GM19035 (cell line): Measurements from ENCODE around the gene CUL2.
"Not testable (repeated sequence)": the region's sequence is repeated elsewhere in the genome, so short reads cannot be mapped to it uniquely, and the experiment has no call there.

Experiments used
- ATAC-seq: cut with Tn5 transposase; IDR thresholded peaks from one replicate; pipeline ENCODE4 v1.9.1; 2021; ENCODE audit not compliant: unreplicated experiment

The CUL2 gene

DNA sequence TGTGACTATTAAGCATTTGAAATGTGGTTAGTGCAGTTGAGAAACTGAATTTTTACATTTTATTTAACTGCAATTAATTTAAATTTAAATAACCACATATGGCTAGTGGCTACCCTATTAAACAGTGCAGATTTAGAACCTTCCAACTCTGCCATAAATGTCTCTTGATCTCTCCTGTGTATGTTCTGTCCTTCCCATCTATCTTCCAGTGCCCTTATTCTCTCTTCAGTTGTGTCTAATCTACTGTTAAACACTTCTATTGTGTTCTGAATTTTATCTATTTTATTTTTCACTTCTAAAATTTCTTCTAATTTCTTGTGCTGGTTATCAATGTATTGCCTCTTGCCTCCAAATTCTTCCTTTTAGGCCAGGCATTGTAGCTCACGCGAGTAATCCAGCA is 105.0 kb downstream of the CUL2 start:
- ATAC-seq: no peak

DNA sequence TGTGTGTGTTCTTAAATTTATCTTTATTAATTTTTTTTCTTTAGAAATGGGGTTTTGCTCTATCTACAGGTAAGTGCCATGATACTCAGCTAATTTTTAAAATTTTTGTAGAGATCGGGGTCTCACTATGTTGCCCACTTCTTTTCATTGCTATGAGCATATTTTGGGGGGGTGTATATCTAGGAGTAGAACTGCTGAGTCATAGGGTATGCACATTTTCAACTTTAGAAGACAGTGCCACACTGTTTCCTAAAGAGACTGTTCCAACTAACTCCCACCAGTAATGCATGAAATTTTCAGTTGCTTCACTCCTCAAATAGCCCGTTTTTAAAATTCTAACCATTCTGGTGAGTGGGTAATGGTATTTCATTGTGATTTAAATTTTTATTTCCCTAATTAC is 108.3 kb downstream of the CUL2 start:
- ATAC-seq: no peak

DNA sequence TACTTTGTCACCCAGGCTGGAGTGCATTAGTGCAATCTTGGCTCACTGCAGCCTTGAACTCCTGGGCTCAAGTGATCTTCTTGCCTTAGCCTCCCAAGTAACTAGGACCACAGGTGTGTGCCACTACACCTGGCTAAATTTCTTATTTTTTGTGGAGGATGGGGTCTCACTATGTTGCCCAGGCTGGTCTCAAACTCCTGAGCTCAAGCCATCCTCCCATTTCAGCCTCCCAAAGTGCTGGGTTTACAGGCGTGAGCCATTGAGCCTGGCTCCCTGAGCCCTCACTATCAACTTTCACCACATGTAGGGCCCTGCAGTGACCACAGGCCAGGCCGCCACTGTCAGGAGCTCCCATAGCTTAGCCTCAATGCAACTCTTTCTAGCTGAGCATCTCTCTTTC is 110.2 kb downstream of the CUL2 start:
- ATAC-seq: no peak

DNA sequence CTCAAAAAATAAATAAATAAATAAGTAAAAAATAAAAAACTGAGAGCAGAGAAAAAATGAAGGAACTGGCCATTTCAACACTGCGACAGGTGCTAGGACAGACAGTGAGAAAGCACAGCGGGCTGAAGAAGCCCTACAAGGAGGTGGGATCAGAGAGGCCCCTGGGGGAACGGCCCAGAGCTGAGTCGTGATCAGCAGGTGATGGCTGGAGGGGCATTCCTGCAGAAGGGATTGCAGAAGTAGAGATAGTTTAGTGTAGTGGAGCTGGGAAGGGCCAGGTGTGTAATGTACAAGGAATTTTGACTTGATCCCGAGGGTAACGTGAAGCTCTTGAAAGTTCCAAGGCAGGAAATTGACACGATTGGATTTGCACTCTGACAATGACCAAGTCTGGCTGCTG is 112.1 kb downstream of the CUL2 start:
- no peak for ATAC-seq

DNA sequence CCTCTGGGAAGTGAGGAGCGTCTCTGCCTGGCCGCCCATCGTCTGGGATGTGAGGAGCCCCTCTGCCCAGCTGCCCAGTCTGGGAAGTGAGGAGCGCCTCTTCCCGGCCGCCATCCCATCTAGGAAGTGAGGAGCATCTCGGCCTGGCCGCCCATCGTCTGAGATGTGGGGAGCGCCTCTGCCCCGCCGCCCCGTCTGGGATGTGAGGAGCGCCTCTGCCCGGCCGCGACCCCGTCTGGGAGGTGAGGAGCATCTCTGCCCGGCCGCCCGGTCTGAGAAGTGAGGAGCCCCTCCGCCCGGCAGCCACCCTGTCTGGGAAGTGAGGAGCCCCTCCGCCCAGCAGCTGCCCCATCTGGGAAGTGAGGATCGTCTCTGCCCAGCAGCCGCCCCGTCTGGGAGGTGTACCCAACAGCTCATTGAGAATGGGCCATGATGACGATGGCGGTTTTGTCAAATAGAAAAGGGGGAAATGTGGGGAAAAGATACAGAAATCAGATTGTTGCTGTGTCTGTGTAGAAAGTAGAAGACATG is 113.7 kb downstream of the CUL2 start:
- ATAC-seq: not testable (repeated sequence)

DNA sequence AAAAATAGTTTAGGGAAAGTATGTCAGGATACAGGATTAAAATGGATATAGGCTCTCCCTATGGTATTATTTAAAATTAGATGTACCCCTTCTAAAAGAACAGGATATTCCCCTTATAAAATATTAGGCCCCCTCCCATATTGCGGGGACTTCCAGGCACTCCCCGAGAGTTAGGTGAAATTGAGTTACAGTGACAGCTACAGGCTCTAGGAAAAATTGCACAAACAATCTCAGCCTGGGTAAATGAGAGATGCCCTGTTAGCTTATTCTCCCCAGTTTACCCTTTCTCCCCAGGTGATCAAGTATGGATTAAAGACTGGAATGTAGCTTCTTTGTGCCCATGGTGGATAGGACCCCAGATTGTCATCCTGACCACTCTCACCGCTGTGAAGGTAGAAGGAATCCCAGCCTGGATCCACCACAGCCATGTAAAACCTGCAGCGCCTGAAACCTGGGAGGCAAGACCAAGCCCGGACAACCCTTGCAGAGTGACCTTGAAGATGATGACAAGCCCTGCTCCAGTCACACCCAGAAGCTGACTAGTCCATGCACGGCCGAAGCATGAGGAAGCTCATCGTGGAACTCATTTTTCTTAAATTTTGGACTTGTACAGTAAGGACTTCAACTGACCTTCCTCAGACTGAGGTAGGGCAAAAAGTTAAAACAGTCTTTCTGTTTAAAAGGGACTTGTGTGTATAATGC is 115.6 kb downstream of the CUL2 start:
- ATAC-seq: not testable (repeated sequence)

DNA sequence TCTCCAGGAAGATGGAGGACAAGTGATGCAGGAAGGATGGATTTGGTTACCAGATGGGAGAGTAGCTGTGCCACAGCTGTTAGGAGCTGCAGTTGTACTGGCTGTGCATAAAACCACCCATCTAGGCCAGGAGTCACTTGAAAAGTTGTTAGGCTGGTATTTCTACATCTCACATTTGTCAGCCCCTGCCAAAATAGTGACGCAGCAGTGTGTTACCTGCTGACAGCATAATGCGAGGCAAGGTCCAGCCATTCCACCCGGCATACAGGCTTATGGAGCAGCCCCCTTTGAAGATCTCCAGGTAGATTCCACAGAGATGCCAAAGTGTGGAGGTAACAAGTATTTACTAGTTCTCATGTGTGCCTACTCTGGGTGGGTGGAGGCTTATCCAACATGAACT is 116.4 kb downstream of the CUL2 start:
- ATAC-seq: not testable (repeated sequence)

DNA sequence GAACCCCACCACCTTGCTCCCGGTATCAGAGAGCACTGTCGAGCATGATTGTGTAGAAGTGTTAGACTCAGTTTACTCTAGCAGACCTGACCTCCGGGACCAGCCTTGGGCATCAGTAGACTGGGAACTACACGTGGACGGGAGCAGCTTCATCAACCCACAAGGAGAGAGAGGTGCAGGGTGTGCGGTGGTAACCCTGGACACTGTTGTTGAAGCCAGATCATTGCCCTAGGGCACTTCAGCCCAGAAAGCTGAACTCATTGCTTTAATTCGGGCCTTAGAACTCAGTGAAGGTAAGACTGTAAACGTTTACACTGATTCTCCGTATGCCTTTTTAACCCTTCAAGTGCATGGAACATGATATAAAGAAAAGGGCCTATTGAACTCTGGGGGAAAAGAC is 117.0 kb downstream of the CUL2 start:
- ATAC-seq: not testable (repeated sequence)

DNA sequence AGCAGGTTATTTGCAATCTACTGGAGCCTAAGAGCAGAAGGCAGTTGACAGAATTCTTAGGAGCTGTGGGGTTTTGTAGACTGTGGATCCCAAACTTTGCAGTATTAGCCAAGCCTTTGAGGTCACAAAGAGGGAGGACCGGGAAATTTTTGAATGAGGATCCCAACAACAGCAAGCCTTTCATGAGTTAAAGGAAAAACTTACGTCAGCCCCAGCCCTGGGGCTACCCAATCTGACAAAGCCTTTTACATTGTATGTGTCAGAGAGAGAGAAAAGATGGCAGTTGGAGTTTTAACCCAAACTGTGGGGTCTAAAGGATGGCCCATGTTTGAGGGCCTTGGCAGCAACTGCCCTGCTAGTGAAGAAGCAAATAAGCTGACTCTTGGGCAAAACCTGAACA is 117.5 kb downstream of the CUL2 start:
- ATAC-seq: not testable (repeated sequence)

DNA sequence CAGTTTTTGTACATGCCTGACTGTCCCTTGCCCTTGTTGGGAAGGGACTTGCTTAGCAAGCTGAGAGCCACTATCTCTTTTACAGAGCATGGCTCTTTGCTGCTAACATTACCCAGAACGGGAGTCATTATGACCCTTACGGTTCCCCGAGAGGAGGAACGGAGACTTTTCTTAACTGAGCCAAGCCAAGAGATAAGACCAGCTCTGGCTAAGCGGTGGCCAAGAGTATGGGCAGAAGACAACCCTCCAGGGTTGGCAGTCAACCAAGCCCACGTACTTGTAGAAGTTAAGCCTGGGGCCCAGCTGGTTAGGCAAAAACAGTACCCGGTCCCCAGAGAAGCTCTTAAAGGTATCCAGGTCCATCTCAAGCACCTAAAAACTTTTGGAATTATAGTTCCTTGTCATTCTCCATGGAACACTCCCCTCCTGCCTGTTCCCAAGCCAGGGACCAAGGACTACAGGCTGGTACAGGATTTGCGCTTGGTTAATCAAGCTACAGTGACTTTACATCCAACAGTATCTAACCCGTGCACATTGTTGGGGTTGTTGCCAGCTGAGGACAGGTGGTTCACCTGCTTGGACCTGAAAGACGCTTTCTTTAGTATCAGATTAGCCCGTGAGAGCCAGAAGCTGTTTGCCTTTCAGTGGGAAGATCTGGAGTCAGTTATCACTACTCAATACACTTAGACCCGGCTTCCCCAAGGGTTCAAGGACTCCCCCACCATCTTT is 118.4 kb downstream of the CUL2 start:
- not testable (repeated sequence) for ATAC-seq

DNA sequence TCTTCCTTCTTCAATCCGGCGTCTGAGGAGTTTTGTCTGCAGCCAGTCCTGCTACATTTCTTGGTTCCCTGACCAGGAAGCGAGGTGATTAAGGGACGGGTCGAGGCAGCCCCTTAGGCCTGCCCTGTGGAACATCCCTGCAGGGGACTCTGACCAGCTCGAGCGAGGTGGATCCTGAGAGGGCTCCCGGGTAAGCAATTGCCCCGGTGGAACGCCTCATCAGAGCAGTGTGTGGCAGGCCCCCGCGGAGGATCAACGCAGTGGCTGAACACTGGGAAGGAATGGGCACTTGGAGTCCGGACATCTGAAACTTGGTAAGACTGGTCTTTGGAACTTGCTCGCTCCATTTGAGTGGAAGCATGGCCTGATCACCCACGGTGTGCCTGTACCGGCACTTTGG is 121.0 kb downstream of the CUL2 start:
- no peak for ATAC-seq

DNA sequence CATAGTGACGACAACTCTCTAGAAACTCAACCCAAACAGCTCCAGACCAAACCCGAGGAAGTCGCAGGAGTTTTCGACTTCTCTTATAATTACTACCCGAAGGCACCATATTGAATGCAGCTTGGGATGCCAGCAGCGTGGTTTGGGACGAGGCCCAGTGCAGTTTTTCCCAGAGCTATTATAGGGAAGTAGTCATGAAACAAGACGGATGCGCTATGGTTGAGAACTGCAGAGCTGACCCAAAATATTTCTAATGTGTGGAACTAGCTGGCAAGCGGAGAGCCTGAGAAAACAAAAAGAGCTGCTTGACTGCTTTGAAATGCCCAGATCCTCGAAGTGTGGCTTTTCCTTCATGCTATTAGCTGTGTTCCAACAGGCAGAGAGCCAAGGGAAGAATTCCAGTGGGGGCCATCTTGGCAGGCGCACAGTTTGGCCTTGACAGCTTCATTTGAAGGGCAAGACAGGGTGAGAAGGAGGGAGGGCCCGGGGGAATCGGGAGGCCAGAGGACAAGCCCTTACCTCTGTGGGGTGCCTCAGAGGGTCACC is 122.7 kb downstream of the CUL2 start:
- ATAC-seq: no peak

DNA sequence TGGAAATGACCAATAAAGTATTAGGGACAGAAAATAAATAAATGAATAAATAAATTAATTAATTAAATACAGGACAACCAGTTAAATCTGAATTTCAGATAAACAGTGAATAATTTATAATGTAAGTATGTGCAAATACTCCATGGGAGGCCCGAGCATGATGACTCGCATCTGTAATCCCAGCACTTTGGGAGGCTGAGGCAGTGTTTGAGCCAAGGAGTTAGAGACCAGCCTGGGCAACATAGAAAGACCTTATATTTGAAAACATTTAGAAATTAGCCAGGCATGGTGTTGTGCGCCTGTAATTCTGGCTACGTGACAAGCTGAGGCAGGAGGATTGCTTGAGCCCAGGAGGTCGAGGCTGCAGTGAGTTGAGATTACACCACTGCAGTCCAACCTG is 123.7 kb downstream of the CUL2 start:
- no peak for ATAC-seq

DNA sequence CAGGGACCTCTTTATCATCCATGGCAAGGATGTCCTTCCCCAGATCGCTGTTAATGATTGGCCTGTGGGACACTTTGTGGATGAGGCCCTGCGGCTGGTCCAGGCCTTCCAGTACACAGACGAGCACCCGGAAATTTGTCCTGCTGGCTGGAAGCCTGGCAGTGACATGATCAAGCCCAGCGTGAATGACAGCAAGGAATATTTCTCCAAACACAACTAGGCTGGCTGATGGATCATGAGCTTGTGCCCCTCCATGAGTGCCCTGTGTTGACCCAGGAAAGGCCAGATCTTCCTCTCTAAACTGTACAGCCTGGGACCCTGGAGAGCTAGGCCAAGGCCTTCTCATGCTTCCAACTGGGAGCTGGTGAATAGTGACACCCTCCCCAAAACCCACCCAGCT is 124.1 kb downstream of the CUL2 start:
- ATAC-seq: no peak

DNA sequence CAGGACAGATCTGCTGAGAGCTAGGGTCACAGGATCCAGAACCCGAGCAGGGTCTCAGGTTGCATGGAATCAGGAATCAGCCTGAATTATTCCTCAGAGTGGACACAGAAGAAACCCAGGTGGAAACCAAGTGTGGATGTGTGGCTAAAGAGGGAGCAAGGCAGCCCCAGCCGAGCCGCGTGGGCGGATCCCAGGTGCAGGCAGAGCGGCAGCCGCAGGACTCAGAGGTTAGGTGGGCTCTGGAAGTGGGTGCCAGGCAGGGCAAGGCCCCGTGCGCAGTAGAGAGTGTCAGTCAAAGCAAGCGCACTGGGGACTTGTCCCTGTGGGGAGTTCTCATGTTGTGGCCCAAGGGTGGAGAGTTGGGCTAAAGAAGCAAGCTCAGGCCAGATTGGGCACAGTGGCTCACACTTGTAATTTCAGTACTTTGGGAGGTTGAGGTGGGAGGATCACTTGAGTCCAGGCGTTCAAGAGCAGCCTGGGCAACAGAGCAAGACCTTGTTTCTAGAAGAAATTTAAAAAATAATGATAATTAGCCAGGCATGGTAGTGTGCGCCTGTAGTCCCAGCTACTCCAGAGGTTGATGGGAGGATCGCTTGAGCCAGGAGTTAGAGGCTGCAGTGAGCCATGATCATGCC is 125.9 kb downstream of the CUL2 start:
- ATAC-seq: no peak

DNA sequence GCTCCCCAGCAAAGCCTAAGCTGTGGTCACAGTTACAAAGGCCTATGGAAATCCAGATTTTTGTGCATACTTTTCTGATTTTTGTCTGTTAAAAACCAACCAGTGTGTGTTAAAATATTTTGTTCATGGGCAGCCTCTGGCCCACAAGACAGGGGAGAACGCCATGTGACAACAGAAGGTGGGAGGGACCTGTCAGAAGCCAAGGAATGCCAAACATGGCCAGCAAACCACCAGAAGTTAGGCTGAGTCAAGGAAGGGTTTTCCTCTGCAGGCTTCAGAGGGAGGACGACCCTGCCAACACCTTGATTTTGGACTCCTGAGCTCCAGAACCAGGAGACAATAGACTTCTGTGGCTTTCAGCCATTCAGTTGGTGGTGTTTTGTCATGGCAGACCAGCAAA is 127.3 kb downstream of the CUL2 start:
- ATAC-seq: no peak

DNA sequence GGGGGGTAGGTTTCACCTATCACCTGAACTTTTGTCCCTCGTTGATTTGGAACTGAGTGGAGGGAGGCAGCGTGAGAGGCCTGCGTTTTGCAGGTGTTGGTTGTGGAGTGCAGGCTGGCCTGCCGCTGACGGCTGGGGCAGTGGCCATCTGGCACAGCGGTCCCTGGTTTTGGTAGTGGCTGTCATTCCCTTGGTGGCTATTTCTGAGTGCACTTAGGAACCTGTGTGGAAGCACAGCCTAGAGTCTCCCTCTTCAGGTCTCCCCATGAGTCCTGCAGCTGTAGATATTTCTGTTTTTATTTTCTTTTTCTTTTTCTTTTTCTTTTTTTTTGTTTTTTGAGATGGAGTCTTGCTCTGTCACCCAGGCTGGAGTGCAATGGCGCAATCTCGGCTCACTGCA is 129.2 kb downstream of the CUL2 start:
- no peak for ATAC-seq

DNA sequence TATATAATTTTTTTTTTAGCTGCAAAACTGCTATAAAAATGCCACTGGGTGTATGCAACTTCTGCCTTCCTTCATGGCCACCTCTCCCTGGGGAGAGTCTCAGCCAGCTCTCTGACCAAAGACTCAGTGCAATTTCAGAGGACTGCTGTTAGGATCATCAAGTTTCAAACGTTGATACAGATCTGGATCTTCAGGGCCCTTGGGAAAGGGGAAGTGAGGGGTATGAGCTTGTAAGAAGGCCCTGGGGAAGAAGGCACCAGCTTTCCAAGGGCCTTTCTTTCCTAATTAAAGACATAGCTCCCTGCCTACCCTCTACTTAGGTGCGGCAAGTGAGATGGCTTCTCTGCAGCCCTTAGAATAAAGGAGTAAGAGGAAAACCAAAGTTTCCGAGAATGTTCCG is 130.4 kb downstream of the CUL2 start:
- no peak for ATAC-seq

DNA sequence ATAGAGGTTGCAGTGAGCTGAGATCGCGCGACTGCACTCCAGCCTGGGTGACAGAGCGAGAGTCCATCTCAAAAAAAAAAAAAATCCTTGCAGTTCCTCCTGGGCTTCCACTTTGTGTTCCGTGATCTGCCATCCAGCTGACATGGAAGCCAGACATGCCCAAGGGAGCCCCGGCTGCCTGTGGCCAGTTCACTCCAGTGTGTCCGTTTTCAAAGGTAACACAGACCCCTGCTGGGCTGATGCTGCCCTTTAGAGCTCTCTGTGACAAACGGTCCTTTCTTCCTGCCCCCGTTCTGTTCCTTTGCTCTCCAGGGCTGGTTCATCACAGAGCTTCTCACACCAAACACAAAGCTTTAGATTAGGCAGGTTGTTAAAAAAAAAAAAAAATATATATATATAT is 130.8 kb downstream of the CUL2 start:
- no peak for ATAC-seq
